NCI-H1930 (cell line): ENCODE measurements around the gene ALG9.
"Not testable (repeated sequence)": the region's sequence is repeated elsewhere in the genome, so short reads cannot be mapped to it uniquely, and the experiment has no call there.

Source experiments
- DNase-seq, 2 experiments: peaks; one replicate each; lab custom pipeline; 2025; lab: John Stamatoyannopoulos, UW

ALG9 gene, protein sequence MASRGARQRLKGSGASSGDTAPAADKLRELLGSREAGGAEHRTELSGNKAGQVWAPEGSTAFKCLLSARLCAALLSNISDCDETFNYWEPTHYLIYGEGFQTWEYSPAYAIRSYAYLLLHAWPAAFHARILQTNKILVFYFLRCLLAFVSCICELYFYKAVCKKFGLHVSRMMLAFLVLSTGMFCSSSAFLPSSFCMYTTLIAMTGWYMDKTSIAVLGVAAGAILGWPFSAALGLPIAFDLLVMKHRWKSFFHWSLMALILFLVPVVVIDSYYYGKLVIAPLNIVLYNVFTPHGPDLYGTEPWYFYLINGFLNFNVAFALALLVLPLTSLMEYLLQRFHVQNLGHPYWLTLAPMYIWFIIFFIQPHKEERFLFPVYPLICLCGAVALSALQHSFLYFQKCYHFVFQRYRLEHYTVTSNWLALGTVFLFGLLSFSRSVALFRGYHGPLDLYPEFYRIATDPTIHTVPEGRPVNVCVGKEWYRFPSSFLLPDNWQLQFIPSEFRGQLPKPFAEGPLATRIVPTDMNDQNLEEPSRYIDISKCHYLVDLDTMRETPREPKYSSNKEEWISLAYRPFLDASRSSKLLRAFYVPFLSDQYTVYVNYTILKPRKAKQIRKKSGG

DNA sequence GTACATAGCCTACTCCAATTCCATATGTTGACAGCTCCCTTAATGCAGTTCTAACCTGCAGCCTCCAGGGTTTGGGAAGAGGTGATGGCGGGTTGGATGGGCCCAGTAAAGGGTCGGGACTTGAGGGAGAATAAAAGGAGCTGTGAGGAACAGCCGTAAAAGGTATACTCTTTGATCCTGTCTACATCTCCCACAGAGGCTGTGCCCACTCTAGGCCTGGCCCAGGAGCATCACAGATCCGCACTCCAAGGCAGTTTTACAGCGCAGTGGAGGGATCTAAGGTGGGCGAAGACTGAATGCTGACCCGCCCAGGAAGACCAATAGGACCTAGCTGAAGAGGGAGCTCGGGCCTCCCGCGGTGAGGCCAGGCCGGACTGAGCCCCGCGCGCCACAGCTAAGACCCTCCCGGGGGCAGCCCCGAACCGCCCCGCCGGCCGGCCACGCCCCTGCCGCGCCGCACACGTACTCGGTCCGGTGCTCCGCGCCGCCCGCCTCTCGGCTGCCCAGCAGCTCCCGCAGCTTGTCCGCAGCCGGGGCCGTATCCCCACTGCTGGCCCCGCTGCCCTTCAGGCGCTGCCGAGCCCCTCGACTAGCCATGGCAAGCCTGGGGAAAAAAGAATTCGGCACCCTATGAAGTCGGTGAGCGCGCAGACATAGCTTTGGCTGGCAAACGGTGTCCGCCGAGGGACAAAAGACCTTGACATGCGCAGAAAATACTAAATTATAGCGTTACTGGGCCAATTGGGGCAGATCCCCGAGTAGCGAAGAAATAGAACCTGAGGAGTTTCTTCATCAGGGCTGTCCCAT lies at the start of gene ALG9:
Gene ALG9 (minus strand): TSS at position 696 of the 807 bp plus-strand sequence. CDS start 99 bp downstream, at position 597.
- peak; percentile 27 to 72 for DNase-seq

GRCh38 chr11:111920908-111921307 lies 49.5 kb upstream of the ALG9 start:
- no peak for DNase-seq

DNA sequence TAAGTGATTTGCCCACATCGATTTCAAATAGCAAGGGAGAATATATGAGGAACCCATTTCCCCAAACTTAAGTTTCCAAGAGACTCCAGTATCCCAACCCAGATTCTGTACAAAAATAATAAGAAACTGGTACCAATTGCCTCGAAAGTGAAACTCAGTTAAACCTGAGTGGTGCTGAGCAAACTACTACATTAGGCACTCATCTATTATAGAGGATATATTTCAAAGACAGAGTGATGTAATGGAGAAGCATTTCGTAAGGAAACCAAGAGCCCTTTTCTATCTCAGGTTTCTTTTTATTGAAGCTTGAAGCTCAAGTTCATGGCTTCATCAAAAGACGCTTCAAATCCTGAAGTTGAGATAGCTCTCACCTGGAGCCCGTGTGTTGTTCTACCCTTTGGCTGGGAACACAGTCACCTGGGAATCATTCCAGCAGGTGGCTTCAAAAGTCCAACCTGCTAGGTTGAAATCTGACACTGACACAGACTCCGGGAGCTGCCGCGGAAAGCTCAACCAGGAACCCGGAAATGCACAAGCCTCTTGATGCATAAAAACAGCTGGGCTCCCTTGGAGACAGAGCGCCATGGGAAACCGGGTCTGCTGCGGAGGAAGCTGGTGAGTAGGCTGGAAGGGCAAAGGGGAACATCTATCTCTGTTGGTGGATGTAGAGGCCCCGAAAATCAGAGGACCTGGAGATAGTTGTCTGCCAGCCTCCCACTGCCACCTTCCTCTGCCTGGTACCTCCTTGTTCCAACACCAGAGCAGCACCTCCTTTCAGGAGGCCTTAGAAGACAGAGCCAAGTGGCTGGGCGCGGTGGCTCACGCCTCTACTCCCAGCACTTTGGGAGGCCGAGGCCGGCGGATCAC lies 47.2 kb upstream of the ALG9 start, which contains the start of gene C11orf52:
Gene C11orf52 (plus strand): TSS at position 524 of the 867 bp plus-strand sequence. CDS start 60 bp downstream, at position 584.
- peak; percentile 54 to 57 for DNase-seq

GRCh38 chr11:111917788-111918187 lies 46.4 kb upstream of the ALG9 start:
- no peak for DNase-seq

DNA sequence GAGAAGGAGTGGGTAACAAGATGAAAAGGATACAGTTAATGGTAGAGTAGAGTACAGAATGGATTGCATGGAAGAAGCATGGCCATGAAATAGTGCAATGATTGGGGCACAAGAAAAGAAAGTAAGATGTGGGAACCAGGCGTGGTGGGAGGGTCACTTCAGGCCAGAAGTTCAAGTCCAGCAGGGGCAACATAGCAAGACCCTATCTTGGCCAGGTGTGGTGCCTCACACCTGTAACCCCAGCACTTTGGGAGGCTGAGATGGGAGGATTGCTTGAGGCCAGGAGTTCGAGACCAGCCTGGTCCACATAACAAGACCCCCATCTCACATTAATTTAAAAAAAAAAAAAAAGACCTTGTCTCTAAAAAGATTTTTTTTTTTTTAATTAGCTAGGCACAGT lies 45.9 kb upstream of the ALG9 start:
- DNase-seq, result no peak

DNA sequence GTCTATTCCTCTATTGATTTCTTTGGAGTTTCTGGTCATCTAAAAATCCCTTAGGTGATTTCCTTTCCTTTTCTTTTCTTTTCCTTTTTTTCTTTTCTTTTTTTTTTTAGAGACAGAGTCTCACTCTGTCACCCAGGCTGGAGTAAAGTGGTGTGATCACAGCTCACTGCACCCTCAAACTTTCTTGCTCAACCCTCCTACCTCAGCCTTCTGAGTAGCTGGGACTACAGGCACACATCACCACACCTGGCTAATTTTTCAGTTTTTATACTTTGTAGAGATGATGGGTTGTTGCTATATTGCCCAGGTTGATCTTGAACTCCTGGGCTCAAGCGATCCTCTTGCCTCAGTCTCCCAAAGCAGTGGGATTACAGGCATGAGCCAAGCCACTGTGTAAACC lies 45.4 kb upstream of the ALG9 start:
- no peak for DNase-seq

GRCh38 chr11:111913997-111914396 lies 42.6 kb upstream of the ALG9 start:
- DNase-seq, result no peak

GRCh38 chr11:111913031-111913861 lies 41.9 kb upstream of the ALG9 start:
- DNase-seq, result no peak

- no peak for DNase-seq
Observed at GRCh38 chr11:111912535-111912934, 41.2 kb upstream of the ALG9 start, which contains the start of gene HSPB2. Gene HSPB2, plus strand, starts transcription at chr11:111912734. Its CDS starts 96 bp downstream, at chr11:111912830.

DNA sequence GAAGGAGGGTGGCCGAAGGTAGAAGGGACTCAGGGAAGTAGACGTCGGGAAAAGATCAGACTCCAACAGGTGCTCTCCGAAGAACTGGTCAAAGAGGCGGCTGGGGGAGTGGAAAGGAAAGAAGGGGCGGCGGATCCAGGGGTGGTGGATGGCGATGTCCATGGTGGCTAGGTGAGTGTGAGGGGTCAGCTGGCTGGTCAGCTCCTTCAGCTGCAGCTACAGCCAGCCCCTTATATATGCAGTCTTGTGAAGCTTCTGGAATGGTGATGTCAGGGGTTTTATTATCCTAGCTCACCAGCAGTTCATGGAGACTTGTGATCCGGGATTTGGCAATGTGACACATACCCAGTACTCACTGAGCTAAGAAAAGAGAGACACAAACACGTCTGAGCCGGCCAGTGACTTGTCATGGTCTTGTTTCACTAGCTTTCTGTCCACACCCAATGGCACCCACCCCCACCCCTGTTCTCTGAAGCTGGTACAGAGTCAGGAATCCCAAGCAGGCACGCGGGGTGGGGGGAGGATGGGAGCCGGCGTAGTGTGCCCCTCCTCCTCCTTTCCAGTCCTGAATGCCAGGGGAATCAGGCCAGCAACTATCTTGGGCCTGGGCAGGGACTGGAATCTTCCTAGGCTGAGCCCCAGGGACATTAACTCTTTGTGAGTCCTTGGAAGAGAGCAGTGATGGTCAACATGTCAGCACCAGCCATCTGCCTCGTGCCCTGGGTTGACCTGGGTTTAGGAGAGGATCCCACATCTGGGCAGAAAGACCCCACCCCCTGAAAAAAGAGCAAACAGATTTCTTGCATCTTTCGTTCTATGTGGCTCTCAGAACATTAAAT lies 40.4 kb upstream of the ALG9 start, which contains the start of gene CRYAB:
Gene CRYAB (minus strand): TSS at position 208 of the 839 bp plus-strand sequence. CDS start 46 bp downstream, at position 162.
- DNase-seq, result no peak

DNA sequence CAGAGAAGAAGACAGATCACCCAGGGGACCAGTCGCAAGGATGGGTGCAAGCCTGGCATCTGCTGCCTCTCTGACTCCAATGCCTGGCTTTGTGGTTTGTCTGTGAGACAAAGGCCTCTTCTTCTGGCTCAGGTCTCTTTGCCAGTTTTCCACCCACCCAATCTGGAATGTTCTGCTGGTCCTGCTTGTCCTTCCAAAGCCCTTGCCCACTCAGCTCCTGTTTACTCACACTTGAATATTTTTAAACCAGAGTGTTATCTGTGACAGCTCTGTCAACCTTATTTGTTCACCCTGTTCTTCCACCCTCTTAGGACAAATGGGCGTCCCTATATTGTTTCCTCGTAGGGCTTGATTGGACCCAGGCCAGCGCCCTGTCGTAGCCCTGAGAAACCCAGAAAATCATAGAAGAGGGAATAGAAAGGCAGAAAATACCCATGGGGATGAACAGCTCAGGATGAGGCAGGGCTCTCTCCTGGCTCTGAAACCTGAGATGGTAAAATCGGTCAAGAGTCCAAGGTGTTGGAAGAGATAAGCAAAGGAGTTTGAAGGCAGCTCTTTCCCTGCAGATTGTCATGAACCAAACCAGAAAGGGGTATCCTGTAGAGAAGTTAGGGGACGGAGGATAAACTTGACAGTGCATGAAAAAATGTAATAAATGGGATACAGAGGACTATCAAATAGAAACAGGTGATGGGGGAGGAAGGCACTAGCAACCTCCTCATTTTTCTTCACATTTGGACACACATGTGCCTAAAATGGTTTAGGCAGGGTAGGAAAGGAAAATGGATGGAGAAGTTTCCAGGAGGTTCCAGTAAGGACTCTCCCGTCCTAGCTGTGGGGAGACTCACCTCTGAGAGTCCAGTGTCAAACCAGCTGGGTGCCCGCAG lies 39.5 kb upstream of the ALG9 start:
- no peak for DNase-seq

DNA sequence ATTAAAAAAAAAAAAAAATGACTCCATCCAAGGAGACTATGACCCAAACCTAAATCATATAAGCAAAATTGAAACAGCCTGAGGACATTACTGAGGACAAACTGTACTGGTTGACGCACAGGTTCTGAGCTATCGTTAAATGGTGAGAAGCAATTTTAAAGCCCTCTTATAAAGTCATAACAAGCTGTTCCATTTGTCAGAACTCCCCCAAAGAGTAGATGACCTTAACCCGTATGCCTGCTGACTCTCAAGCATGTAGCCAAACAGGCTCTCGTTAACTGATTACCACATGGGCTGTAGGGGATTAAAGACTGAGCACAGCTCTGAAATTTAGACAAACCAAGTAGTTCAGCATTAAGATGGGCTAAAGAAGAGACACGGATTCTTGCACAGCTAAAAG lies 38.0 kb upstream of the ALG9 start:
- DNase-seq, result no peak

DNA sequence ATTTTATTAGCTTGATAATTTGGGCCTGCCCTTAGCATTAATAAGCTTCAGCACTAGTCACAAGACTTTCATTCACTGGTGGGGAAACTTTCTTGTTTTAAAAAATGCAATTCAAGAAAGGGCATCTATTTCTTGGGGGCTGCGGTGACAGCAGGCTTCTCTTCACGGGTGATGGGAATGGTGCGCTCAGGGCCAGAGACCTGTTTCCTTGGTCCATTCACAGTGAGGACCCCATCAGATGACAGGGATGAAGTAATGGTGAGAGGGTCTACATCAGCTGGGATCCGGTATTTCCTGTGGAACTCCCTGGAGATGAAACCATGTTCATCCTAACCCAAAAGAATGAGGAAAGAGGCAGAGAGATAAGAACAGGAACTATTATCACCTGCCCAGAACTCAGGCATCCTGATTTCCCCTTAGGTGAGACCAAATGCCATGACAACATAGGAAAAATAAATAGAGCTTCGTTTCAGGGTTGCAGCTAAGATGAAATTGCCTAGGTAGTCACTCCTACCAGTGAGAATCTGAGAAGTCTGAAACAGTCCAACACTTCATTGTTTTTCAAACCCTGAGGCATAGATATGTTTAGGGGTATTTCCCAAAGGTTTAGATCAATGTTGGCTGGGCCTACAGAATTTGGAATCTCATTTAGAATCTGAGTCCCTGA lies 37.4 kb upstream of the ALG9 start:
- no peak for DNase-seq

- DNase-seq, result no peak
Observed at GRCh38 chr11:111906680-111907079, 35.3 kb upstream of the ALG9 start.

- DNase-seq, result no peak
Observed at GRCh38 chr11:111905411-111905810, 34.0 kb upstream of the ALG9 start.

DNA sequence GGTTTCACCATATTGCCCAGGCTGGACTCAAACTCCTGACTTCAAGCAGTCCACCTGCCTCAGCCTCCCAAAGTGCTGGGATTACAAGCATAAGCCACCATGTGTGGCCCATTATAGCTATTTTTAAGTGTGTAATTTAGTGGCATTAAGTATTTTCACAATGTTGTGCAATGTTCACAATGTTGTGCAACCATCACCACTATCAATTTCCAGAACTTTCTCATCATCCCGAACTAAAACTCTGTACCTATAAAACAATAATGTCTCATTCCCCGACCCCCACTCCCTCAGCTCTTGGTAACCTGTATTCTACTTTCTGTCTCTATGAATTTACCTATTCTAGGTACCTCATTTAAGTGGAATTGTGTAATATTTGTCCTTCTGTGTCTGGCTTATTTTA lies 15.5 kb upstream of the ALG9 start:
- DNase-seq, result no peak

DNA sequence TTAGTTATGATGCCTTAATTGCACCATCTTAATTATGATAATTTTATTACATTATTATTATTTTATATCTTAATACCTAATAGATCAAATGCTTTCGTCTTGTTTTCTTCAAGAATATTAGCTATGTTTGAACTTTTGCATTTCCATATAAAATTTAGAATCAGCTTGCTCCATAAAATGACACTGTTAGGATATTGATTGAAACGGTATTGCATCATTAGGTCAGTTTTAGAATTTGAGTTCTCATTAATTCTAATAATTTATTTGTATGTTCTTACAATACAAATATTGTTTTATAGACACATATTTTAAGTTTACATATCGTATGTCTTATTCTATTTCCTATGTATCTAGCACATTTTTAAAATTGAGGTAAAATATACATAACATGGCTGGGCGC lies 14.7 kb upstream of the ALG9 start:
- DNase-seq, result no peak

- not testable (repeated sequence) for DNase-seq
Observed at GRCh38 chr11:111885053-111885452, 13.7 kb upstream of the ALG9 start.
